IMR-90 (cell line): ENCODE results near the gene SMIM14. TPM values are rescaled to one million over a fixed set of nuclear protein-coding genes. Genes with fewer than 3 reads are reported as not detected.

Experiments used
- ATAC-seq: fragments of 200-7000 bp; cut with Tn5 transposase; 2 replicates; pipeline ENCODE4 v1.9.1; 2020; ENCODE audit warnings: low read depth, mild to moderate bottlenecking, moderate library complexity
- BruUV-seq: library from RNA; stranded (reverse); fragments of 400-500 nt; replicated peaks from 2 replicates; lab custom pipeline; 2021; lab: Mats Ljungman, UMichigan
- CTCF ChIA-PET: fragments of 300-600 bp; formaldehyde crosslinking; extraction: SDS; loops from one replicate; lab custom pipeline; 2021; ENCODE audit warnings: antibody characterized with exemption; lab: Yijun Ruan, JAX
- POLR2A ChIA-PET: fragments of 300-600 bp; sonication (Branson Sonifier 250); formaldehyde crosslinking; loops from one replicate; lab custom pipeline; 2022; ENCODE audit warnings: antibody characterized with exemption; ENCODE audit not compliant: unreplicated experiment; lab: Charles Lee
- DNase-seq: peaks from one replicate; pipeline ENCODE4 v3.0.0; 2013
- H2AFZ ChIP-seq: replicated peaks from 2 replicates; pipeline ENCODE3; 2013; ENCODE audit warnings: low read length, mild to moderate bottlenecking; ENCODE audit not compliant: poor library complexity
- H2AK5ac ChIP-seq: 2 replicates; pipeline ENCODE4 v1.6.1; 2013; ENCODE audit warnings: low read depth, low read length, inconsistent platforms
- H2AK9ac ChIP-seq: replicated peaks from 2 replicates; pipeline ENCODE3; 2013; ENCODE audit warnings: mild to moderate bottlenecking, low read depth, low read length, moderate library complexity; ENCODE audit not compliant: poor library complexity
- H2BK120ac ChIP-seq: 2 replicates; pipeline ENCODE4 v1.6.1; 2013; ENCODE audit warnings: low read depth, low read length, inconsistent platforms
- H2BK15ac ChIP-seq: 3 replicates; pipeline ENCODE4 v1.6.1; 2013; ENCODE audit warnings: low read depth, low read length, inconsistent platforms
- H2BK20ac ChIP-seq: 2 replicates; pipeline ENCODE4 v1.6.1; 2013; ENCODE audit warnings: low read depth, mild to moderate bottlenecking, inconsistent platforms, low read length, moderate library complexity
- H2BK5ac ChIP-seq: 2 replicates; pipeline ENCODE4 v1.6.1; 2013; ENCODE audit warnings: mild to moderate bottlenecking, low read depth, low read length, inconsistent platforms; ENCODE audit not compliant: poor library complexity, severe bottlenecking
- H3K14ac ChIP-seq: replicated peaks from 2 replicates; pipeline ENCODE4 v1.6.1; 2013; ENCODE audit warnings: low read depth, low read length, inconsistent platforms
- H3K18ac ChIP-seq: 2 replicates; pipeline ENCODE4 v1.6.1; 2013; ENCODE audit warnings: low read depth, low read length, control low read depth
- H3K23ac ChIP-seq: 2 replicates; pipeline ENCODE4 v1.6.1; 2013; ENCODE audit warnings: low read depth, low read length, inconsistent platforms
- H3K27ac ChIP-seq: 2 replicates; pipeline ENCODE4 v1.5.1; 2013; ENCODE audit warnings: mild to moderate bottlenecking, control low read depth, low read length; ENCODE audit not compliant: insufficient read depth
- H3K27me3 ChIP-seq: 2 replicates; pipeline ENCODE4 v1.6.1; 2013; ENCODE audit warnings: low read length; ENCODE audit not compliant: control insufficient read depth, insufficient read depth
- H3K36me3 ChIP-seq: 2 replicates; pipeline ENCODE4 v1.6.1; 2013; ENCODE audit warnings: low read length, mixed read lengths; ENCODE audit not compliant: control insufficient read depth, insufficient read depth
- H3K4ac ChIP-seq: 2 replicates; pipeline ENCODE4 v1.6.1; 2013; ENCODE audit warnings: low read depth, low read length, inconsistent platforms
- H3K4me1 ChIP-seq: 2 replicates; pipeline ENCODE4 v1.6.1; 2013; ENCODE audit warnings: low read length, mixed read lengths; ENCODE audit not compliant: control insufficient read depth, insufficient read depth
- H3K4me2 ChIP-seq: 2 replicates; pipeline ENCODE4 v1.6.1; 2013; ENCODE audit warnings: low read depth, mild to moderate bottlenecking, control low read depth, low read length, moderate library complexity
- H3K4me3 ChIP-seq: 2 replicates; pipeline ENCODE4 v1.5.1; 2013; ENCODE audit warnings: low read depth, mild to moderate bottlenecking, control low read depth, low read length, moderate library complexity; ENCODE audit not compliant: insufficient read depth
- H3K56ac ChIP-seq: 2 replicates; pipeline ENCODE4 v1.6.1; 2013; ENCODE audit warnings: low read length, inconsistent platforms; ENCODE audit not compliant: insufficient read depth; ENCODE audit errors: extremely low read depth
- H3K79me1 ChIP-seq, 2 experiments: 2 replicates each; pipeline ENCODE4 v1.6.1; 2013; ENCODE audit warnings: low read length in 2 of 2, inconsistent platforms in 1 of 2, low read depth in 1 of 2
- H3K9ac ChIP-seq: 2 replicates; pipeline ENCODE4 v1.6.1; 2013; ENCODE audit warnings: low read depth, low read length, control low read depth
- H3K9me1 ChIP-seq: 2 replicates; pipeline ENCODE4 v1.6.1; 2013; ENCODE audit warnings: low read length, inconsistent platforms; ENCODE audit not compliant: insufficient read depth
- H3K9me3 ChIP-seq: 2 replicates; pipeline ENCODE4 v1.6.1; 2013; ENCODE audit warnings: low read length; ENCODE audit not compliant: control insufficient read depth, insufficient read depth
- H4K20me1 ChIP-seq: 2 replicates; pipeline ENCODE4 v1.6.1; 2013; ENCODE audit warnings: low read length, inconsistent platforms; ENCODE audit not compliant: insufficient read depth
- H4K5ac ChIP-seq: 2 replicates; pipeline ENCODE4 v1.6.1; 2013; ENCODE audit warnings: mild to moderate bottlenecking, low read depth, low read length, control low read depth
- H4K8ac ChIP-seq, 2 experiments: 2 replicates each; pipeline ENCODE4 v1.6.1; 2013; ENCODE audit warnings: low read depth in 2 of 2, low read length in 2 of 2, control low read depth in 1 of 2, inconsistent platforms in 1 of 2
- H4K91ac ChIP-seq: 2 replicates; pipeline ENCODE4 v1.6.1; 2013; ENCODE audit warnings: low read depth, low read length, inconsistent platforms; ENCODE audit not compliant: insufficient read depth
- BHLHE40 ChIP-seq: fragments of 150-350 bp; IDR thresholded peaks from 2 replicates; pipeline ENCODE4 v1.6.1; 2016; ENCODE audit warnings: mild to moderate bottlenecking, low read depth, low read length
- CEBPB ChIP-seq: IDR thresholded peaks from 2 replicates; pipeline ENCODE4 v1.6.1; 2012; ENCODE audit warnings: low read depth, low read length, improper control_type of control experiment
- CHD1 ChIP-seq: IDR thresholded peaks from 2 replicates; pipeline ENCODE4 v1.6.1; 2012; ENCODE audit warnings: low read depth, low read length, improper control_type of control experiment
- ELK1 ChIP-seq: fragments of 150-350 bp; IDR thresholded peaks from 2 replicates; pipeline ENCODE4 v1.6.1; 2016; ENCODE audit warnings: low read depth, mild to moderate bottlenecking, low read length, moderate library complexity, borderline replicate concordance
- FOS ChIP-seq: fragments of 150-350 bp; IDR thresholded peaks from 2 replicates; pipeline ENCODE4 v1.6.1; 2016; ENCODE audit warnings: low read depth, low read length
- MAFK ChIP-seq: IDR thresholded peaks from 2 replicates; pipeline ENCODE4 v1.6.1; 2012; ENCODE audit warnings: low read depth, low read length, improper control_type of control experiment
- MAZ ChIP-seq: IDR thresholded peaks from 2 replicates; pipeline ENCODE4 v1.6.1; 2012; ENCODE audit warnings: low read depth, mild to moderate bottlenecking, low read length, improper control_type of control experiment, moderate library complexity, borderline replicate concordance
- MXI1 ChIP-seq: IDR thresholded peaks from 2 replicates; pipeline ENCODE4 v1.6.1; 2012; ENCODE audit warnings: low read depth, mild to moderate bottlenecking, low read length, moderate library complexity, borderline replicate concordance
- NFE2L2 ChIP-seq: fragments of 150-350 bp; IDR thresholded peaks from 2 replicates; pipeline ENCODE4 v1.6.1; 2016; ENCODE audit warnings: low read depth, mild to moderate bottlenecking, low read length
- POLR2A ChIP-seq: IDR thresholded peaks from 2 replicates; pipeline ENCODE4 v1.6.1; 2012; ENCODE audit warnings: mild to moderate bottlenecking, low read depth, low read length
- RAD21 ChIP-seq: IDR thresholded peaks from 2 replicates; pipeline ENCODE4 v1.6.1; 2012; ENCODE audit warnings: low read length, improper control_type of control experiment
- RCOR1 ChIP-seq: IDR thresholded peaks from 2 replicates; pipeline ENCODE4 v1.6.1; 2012; ENCODE audit warnings: mild to moderate bottlenecking, low read length, improper control_type of control experiment; ENCODE audit not compliant: insufficient replicate concordance
- RFX5 ChIP-seq: IDR thresholded peaks from 2 replicates; pipeline ENCODE4 v1.8.0; 2012; ENCODE audit warnings: low read depth, mild to moderate bottlenecking, low read length, moderate library complexity
- SMC3 ChIP-seq: fragments of 150-350 bp; IDR thresholded peaks from 2 replicates; pipeline ENCODE4 v1.6.1; 2016; ENCODE audit warnings: low read depth, mild to moderate bottlenecking, antibody characterized with exemption, low read length, moderate library complexity
- USF2 ChIP-seq: fragments of 150-350 bp; IDR thresholded peaks from 2 replicates; pipeline ENCODE4 v1.6.1; 2017; ENCODE audit warnings: mild to moderate bottlenecking, antibody characterized with exemption, low read length, low read depth
- WGBS, 2 experiments: methylation state at CpG; one replicate each; pipeline versions ENCODE4 v1.1.5 to v1.1.7; 2013; ENCODE audit warnings: missing lambda C conversion rate in 2 of 2; ENCODE audit not compliant: insufficient read length in 1 of 2; ENCODE audit errors: extremely low coverage in 2 of 2; 5-methylcytosine and 5-hydroxymethylcytosine counted together
- dilution Hi-C: fragments of 300-500 bp; cut with HindIII; formaldehyde crosslinking; loops from one replicate; pipeline ENCODE4 v1.14.3; 2018; ENCODE audit warnings: low sequenced_read_pairs; ENCODE audit not compliant: unreplicated experiment
- in situ Hi-C: fragments of 300-500 bp; cut with MboI; formaldehyde crosslinking; loops from 3 replicates; pipeline ENCODE4 v1.14.3; 2019; ENCODE audit warnings: low sequenced_read_pairs, inconsistent platforms, mixed read lengths
- intact Hi-C: fragments of 100-400 bp; cut with micrococcal nuclease; formaldehyde crosslinking; loops from 2 replicates; pipeline ENCODE4 v1.10.0; 2022
- polyA plus RNA-seq, 3 experiments: library from polyadenylated mRNA; depleted of rRNA; stranded (reverse); fragments of >200 nt; gene quantifications; 2 replicates each; pipeline ENCODE4 v1.2.3, GENCODE V29; 2012; ENCODE audit warnings: low replicate concordance in 1 of 3
- total RNA-seq: library from RNA; depleted of rRNA; stranded (reverse); fragments of >200 nt; gene quantifications from 2 replicates; pipeline ENCODE4 v1.2.3, GENCODE V29; 2012
- TF ChIP-seq, protein P1 (sequence below): conservative IDR thresholded peaks from 2 replicates; pipeline ENCODE4 v1.5.1; 2012; ENCODE audit warnings: mild to moderate bottlenecking, low read depth, low read length, improper control_type of control experiment

The SMIM14 gene
- total and polyA plus RNA-seq, 2 of the 4 experiments (the other 2 are of a cell fraction), result 15.6 to 20.9 TPM

DNA sequence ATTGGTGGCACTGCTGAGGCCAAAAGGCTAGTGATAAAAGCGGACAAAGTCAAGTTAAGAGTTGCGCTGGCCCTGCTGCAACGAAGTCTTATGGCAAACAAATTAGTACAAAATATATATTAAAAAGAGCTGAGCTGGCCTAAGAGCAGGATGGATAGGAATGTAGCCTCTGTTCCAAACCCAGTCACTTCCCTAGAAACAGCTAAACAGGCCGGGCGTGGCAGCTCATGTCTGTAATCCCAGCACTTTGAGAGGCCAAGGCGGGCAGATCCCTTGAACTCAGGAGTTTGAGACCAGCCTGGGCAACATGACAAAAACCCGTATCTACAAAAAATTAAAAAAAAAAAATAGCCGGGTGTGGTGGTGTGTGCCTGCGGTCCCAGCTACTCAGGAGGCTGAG lies 79.0 kb downstream of the SMIM14 start:
- Histone ChIP-seq H4K91ac (peak overlapping the region; percentile 73), H2AFZ (no peak overlapping the region), H3K36me3 (peaks cover 3% of the 10 kb centered on the region; the same call in 1 of the 2 replicates), H3K56ac (no peak overlapping the region), H3K9me3 (no peaks in the 10 kb centered on the region), H3K27ac (peak overlapping the region; percentile 48; the same call in 1 of the 2 replicates), H3K4me1 (peaks cover 8% of the 10 kb centered on the region), H2BK120ac (peak overlapping the region; percentile 69; the same call in 1 of the 2 replicates), H2BK5ac (no peak overlapping the region), H3K9ac (no peak overlapping the region), H4K5ac (peak overlapping the region; percentile 55; the same call in 1 of the 2 replicates), H3K18ac (peak overlapping the region; percentile 68), H4K8ac (peak overlapping the region in 1 of 2 experiments; percentile 1; a peak in 2 of 4 replicates), H2AK5ac (peak overlapping the region; percentile 31; the same call in 1 of the 2 replicates), H3K4me2 (no peak overlapping the region), H2BK20ac (peak overlapping the region; percentile 36), H2AK9ac (no peak overlapping the region), H3K14ac (0 out of 2 replicates have a peak overlapping the region, but pooled peaks have one; percentile 17), H3K9me1 (no peaks in the 10 kb centered on the region), H3K4ac (peak overlapping the region; percentile 73), H3K4me3 (no peak overlapping the region), H3K79me1 (no peaks in the 10 kb centered on the region), H4K20me1 (no peaks in the 10 kb centered on the region), H2BK15ac (peak overlapping the region; percentile 25; the same call in 1 of the 3 replicates), H3K27me3 (no peaks in the 10 kb centered on the region), H3K23ac (no peak overlapping the region; the same call in 1 of the 2 replicates)
- no peak for TF ChIP-seq USF2
- TF ChIP-seq CHD1, result no peak
- no peak for TF ChIP-seq MAFK
- no peak for TF ChIP-seq RFX5
- no peak for TF ChIP-seq RAD21
- TF ChIP-seq MXI1, result no peak
- TF ChIP-seq NFE2L2, result no peak
- no peak for TF ChIP-seq BHLHE40
- TF ChIP-seq MAZ, result no peak
- no peak for TF ChIP-seq ELK1
- TF ChIP-seq POLR2A, result no peak
- no peak for TF ChIP-seq SMC3
- no peak for TF ChIP-seq RCOR1
- TF ChIP-seq CEBPB, result no peak
- TF ChIP-seq, protein P1, sequence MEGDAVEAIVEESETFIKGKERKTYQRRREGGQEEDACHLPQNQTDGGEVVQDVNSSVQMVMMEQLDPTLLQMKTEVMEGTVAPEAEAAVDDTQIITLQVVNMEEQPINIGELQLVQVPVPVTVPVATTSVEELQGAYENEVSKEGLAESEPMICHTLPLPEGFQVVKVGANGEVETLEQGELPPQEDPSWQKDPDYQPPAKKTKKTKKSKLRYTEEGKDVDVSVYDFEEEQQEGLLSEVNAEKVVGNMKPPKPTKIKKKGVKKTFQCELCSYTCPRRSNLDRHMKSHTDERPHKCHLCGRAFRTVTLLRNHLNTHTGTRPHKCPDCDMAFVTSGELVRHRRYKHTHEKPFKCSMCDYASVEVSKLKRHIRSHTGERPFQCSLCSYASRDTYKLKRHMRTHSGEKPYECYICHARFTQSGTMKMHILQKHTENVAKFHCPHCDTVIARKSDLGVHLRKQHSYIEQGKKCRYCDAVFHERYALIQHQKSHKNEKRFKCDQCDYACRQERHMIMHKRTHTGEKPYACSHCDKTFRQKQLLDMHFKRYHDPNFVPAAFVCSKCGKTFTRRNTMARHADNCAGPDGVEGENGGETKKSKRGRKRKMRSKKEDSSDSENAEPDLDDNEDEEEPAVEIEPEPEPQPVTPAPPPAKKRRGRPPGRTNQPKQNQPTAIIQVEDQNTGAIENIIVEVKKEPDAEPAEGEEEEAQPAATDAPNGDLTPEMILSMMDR, result no peak
- TF ChIP-seq FOS, result no peak
- no TSS peak for BruUV-seq
- in situ Hi-C loops (no loop called here), dilution Hi-C loops (no loop called here), intact Hi-C loops (no loop called here)
- WGBS, 2 experiments, result no CpG with 5 or more reads among the region's 9 CpGs
- CTCF ChIA-PET, result interaction anchor here (0.6 kb wide), 1 partner anchor 11 kb away, joined by 3 read pairs; no protein-coding TSS in a partner anchor
- POLR2A ChIA-PET, result interaction anchor here (0.6 kb wide), 1 partner anchor 121 kb away, joined by 20 read pairs; no protein-coding TSS in a partner anchor
- no peak for DNase-seq
- ATAC-seq, result no peak
